GM12892 (cell line): ENCODE measurements around the gene TCHH.

Experiments
- POLR2A ChIP-seq: IDR thresholded peaks from 2 replicates; pipeline ENCODE4 v1.6.1; 2011; ENCODE audit warnings: low read depth, low read length, control low read depth
- POLR2AphosphoS5 ChIP-seq: IDR thresholded peaks from 2 replicates; pipeline ENCODE4 v1.6.1; 2011; ENCODE audit warnings: low read depth, low read length, control low read depth
- TAF1 ChIP-seq: IDR thresholded peaks from 2 replicates; pipeline ENCODE4 v1.6.1; 2011; ENCODE audit warnings: low read depth, mild to moderate bottlenecking, control low read depth, low read length, borderline replicate concordance

DNA sequence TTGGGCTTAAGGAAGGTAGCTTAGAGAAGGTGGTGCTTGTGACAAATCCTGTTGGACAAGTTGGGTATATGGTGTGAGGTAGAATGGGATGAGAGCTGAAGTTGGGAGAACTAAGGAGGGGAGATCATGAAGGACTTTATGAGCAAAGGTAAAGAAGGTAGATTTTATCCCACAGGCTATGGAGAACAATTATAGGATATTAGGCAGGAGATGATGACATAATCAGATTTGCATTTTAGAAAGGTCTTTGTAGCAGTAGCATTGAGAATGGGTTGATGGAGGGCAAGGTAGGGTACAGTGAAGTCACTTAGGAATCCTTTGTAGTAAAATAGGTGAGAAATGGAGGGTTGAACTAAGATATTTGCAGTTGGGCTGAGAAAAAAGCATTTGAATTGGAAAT is 14.9 kb upstream of the TCHH start:
- no peak for TF ChIP-seq TAF1
- no peak for TF ChIP-seq POLR2A
- no peak for TF ChIP-seq POLR2AphosphoS5
